Osteocyte (in vitro differentiated cells): ENCODE measurements around the gene CD83. TPM values are rescaled to one million over a fixed set of nuclear protein-coding genes. Genes with fewer than 3 reads are reported as not detected.

Experiments
- DNase-seq: peaks from one replicate; pipeline ENCODE4 v3.0.0; 2021; ENCODE audit warnings: mixed read lengths; ENCODE audit not compliant: unreplicated experiment; ENCODE audit errors: extremely low spot score
- H3K27ac Mint-ChIP-seq: one replicate; pipeline ENCODE4 v1.8.0; 2021; ENCODE audit warnings: mild to moderate bottlenecking, mixed read lengths; ENCODE audit not compliant: unreplicated experiment
- H3K27me3 Mint-ChIP-seq: one replicate; pipeline ENCODE4 v1.8.0; 2021; ENCODE audit warnings: mixed read lengths; ENCODE audit not compliant: unreplicated experiment
- H3K36me3 Mint-ChIP-seq: one replicate; pipeline ENCODE4 v1.8.0; 2021; ENCODE audit warnings: mixed read lengths; ENCODE audit not compliant: unreplicated experiment
- H3K4me1 Mint-ChIP-seq: one replicate; pipeline ENCODE4 v1.8.0; 2021; ENCODE audit warnings: mixed read lengths; ENCODE audit not compliant: unreplicated experiment
- H3K4me3 Mint-ChIP-seq: one replicate; pipeline ENCODE4 v1.8.0; 2021; ENCODE audit warnings: mild to moderate bottlenecking, moderate library complexity, mixed read lengths; ENCODE audit not compliant: unreplicated experiment
- H3K9me3 Mint-ChIP-seq: one replicate; pipeline ENCODE4 v1.8.0; 2021; ENCODE audit warnings: mixed read lengths; ENCODE audit not compliant: unreplicated experiment
- CTCF ChIP-seq: fragments of 200-600 bp; sonication (generic); IDR thresholded peaks from 2 replicates; pipeline ENCODE4 v1.5.0; 2021; ENCODE audit warnings: antibody characterized with exemption, mild to moderate bottlenecking, moderate library complexity
- total RNA-seq: library from RNA; stranded (reverse); gene quantifications from 2 replicates; pipeline ENCODE4 v1.2.1, GENCODE V29; 2021

The CD83 gene
- total RNA-seq, 1 donor from 2014 or later: 1.4 TPM

- Mint-ChIP-seq H3K4me1 (peaks cover 10% of the 10 kb centered on the region), H3K27me3 (peaks cover 4% of the 10 kb centered on the region), H3K27ac (no peak overlapping the region), H3K4me3 (no peak overlapping the region), H3K9me3 (no peaks in the 10 kb centered on the region), H3K36me3 (no peaks in the 10 kb centered on the region)
- no peak for TF ChIP-seq CTCF
- DNase-seq: peak; percentile 56
Observed at GRCh38 chr6:14079433-14079832, 38.1 kb upstream of the CD83 start.

- Mint-ChIP-seq H3K9me3 (no peaks in the 10 kb centered on the region), H3K27me3 (peaks cover 4% of the 10 kb centered on the region), H3K4me1 (peaks cover 6% of the 10 kb centered on the region), H3K4me3 (no peak overlapping the region), H3K36me3 (no peaks in the 10 kb centered on the region), H3K27ac (no peak overlapping the region)
- TF ChIP-seq CTCF: no peak
- DNase-seq: no peak
Observed at GRCh38 chr6:14079971-14080370, 37.6 kb upstream of the CD83 start.

DNA sequence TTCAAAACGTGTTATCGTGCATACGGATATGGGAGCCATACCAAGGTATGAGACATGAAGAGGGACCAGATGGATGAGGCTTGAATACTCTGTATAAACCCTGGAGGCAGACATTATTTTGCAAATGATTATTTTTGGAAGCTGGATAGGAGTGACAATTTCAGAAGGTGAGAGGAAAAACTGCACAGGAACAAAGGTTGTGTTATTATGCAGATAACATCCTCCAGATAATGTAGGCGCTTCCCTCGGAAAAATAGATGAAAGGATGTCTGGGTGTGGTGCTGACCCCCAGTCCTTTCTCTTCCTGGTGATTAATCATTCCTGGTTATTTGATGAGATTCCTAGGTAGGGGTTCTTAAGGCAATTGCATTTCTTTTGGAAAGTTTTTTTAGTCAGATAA is 36.4 kb upstream of the CD83 start:
- no peaks in the 10 kb centered on the region for H3K36me3 Mint-ChIP-seq
- no peak for TF ChIP-seq CTCF
- no peak overlapping the region for H3K27ac Mint-ChIP-seq

DNA sequence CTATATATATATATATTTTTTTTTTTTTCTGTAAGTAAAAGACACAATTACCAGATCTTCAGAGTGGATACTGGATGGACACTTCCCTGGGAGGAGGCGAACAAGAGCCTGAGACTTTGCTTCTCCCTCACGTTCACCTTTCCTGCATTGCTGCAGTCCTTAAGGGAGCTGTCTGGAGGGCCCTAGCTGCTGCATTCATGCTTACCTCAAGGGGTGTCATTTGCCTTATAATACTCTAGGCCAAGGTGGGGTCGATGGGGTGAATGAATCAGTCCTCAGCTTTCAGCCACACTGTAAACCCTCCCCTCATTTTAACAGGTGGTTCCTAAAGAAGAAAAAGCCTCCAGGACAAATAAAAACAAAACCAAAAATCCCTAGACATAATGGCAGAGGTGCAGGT is 34.8 kb upstream of the CD83 start:
- TF ChIP-seq CTCF: no peak

More for the DNA sequence above, 36.4 kb upstream of the CD83 start:
- Mint-ChIP-seq H3K9me3 (no peaks in the 10 kb centered on the region), H3K4me1 (no peaks in the 10 kb centered on the region), H3K27me3 (peaks cover 4% of the 10 kb centered on the region), H3K4me3 (no peak overlapping the region)
- DNase-seq: no peak

GRCh38 chr6:14083262-14083661 is 34.3 kb upstream of the CD83 start:
- H3K9me3 Mint-ChIP-seq: no peaks in the 10 kb centered on the region
- no peak for DNase-seq
- TF ChIP-seq CTCF: no peak
- H3K36me3 Mint-ChIP-seq: no peaks in the 10 kb centered on the region
- H3K27ac Mint-ChIP-seq: no peak overlapping the region
- no peak overlapping the region for H3K4me3 Mint-ChIP-seq
- peaks cover 11% of the 10 kb centered on the region for H3K27me3 Mint-ChIP-seq
- no peaks in the 10 kb centered on the region for H3K4me1 Mint-ChIP-seq

More for the DNA sequence above, 34.8 kb upstream of the CD83 start:
- Mint-ChIP-seq H3K27me3 (peaks cover 10% of the 10 kb centered on the region), H3K4me3 (no peak overlapping the region), H3K27ac (no peak overlapping the region), H3K9me3 (no peaks in the 10 kb centered on the region), H3K36me3 (no peaks in the 10 kb centered on the region), H3K4me1 (no peaks in the 10 kb centered on the region)
- DNase-seq: no peak
